ENCODE data around the gene PTH1R.

The PTH1R gene

GRCh38 chr3:46942481-46943236 lies 65.1 kb downstream of the PTH1R start:
- H3K27ac ChIP-seq, result no peak overlapping the region
- TF ChIP-seq CTCF (conservative IDR thresholded peaks at IDR 0.05), result no peak

GRCh38 chr3:46943237-46944187 lies 66.0 kb downstream of the PTH1R start:
- H3K27ac ChIP-seq, result no peak overlapping the region
- TF ChIP-seq CTCF (conservative IDR thresholded peaks at IDR 0.05), result no peak

GRCh38 chr3:46944191-46944590 lies 66.7 kb downstream of the PTH1R start:
- H3K27ac ChIP-seq, result no peak overlapping the region
- TF ChIP-seq CTCF (conservative IDR thresholded peaks at IDR 0.05), result no peak

GRCh38 chr3:46946416-46946815 lies 68.9 kb downstream of the PTH1R start:
- no peak for TF ChIP-seq CTCF (conservative IDR thresholded peaks at IDR 0.05)
- no peak overlapping the region for H3K27ac ChIP-seq

GRCh38 chr3:46946856-46947545 lies 69.5 kb downstream of the PTH1R start:
- no peak for TF ChIP-seq CTCF (conservative IDR thresholded peaks at IDR 0.05)
- H3K27ac ChIP-seq, result no peak overlapping the region

GRCh38 chr3:46947546-46947901 lies 70.0 kb downstream of the PTH1R start:
- no peak for TF ChIP-seq CTCF (conservative IDR thresholded peaks at IDR 0.05)
- no peak overlapping the region for H3K27ac ChIP-seq

Data from VCaP (cell line).